SK-N-SH (cell line): ENCODE measurements around the gene CASP9. TPM values are rescaled to one million over a fixed set of nuclear protein-coding genes. Genes with fewer than 3 reads are reported as not detected.
"Not testable (repeated sequence)": the region's sequence is repeated elsewhere in the genome, so short reads cannot be mapped to it uniquely, and the experiment has no call there.

ENCODE experiments used
- CTCF ChIA-PET: fragments of 300-600, 350-600 bp; formaldehyde crosslinking; extraction: SDS; loops from one replicate; lab custom pipeline; 2021; lab: Yijun Ruan, JAX
- POLR2A ChIA-PET: fragments of 350-600 bp; sonication (Branson Sonifier 250); formaldehyde crosslinking; extraction: SDS; loops from one replicate; lab custom pipeline; 2020; ENCODE audit warnings: antibody characterized with exemption, inconsistent platforms; lab: Yijun Ruan, JAX
- DNase-seq: peaks from one replicate; pipeline ENCODE4 v3.0.0; 2012
- H2AFZ ChIP-seq: fragments of 200-600 bp; sonication (generic); 2 replicates; pipeline ENCODE4 v1.8.1; 2016; ENCODE audit warnings: antibody characterized with exemption, mild to moderate bottlenecking, low read depth
- H3F3A ChIP-seq: fragments of 200-600 bp; sonication (generic); replicated peaks from 2 replicates; pipeline ENCODE3; 2016; ENCODE audit warnings: antibody characterized with exemption, mild to moderate bottlenecking; ENCODE audit not compliant: insufficient read depth
- H3K27ac ChIP-seq, 2 experiments: fragments of 200-500 bp in 1 of 2; fragments of 200-600 bp in 1 of 2; sonication (Bioruptor generic) in 1 of 2; sonication (generic), shearing (Covaris generic) in 1 of 2; 2 replicates each; pipeline versions ENCODE4 v1.5.1 to v1.6.1; 2014 to 2016; ENCODE audit warnings: low read depth in 2 of 2, inconsistent platforms in 1 of 2, low read length in 1 of 2, mild to moderate bottlenecking in 1 of 2, mixed read lengths in 1 of 2
- H3K27me3 ChIP-seq: fragments of 200-600 bp; sonication (generic), shearing (Covaris generic); 2 replicates; pipeline ENCODE4 v1.6.1; 2016; ENCODE audit warnings: mixed run types; ENCODE audit not compliant: insufficient read depth
- H3K36me3 ChIP-seq, 2 experiments: fragments of 200-500 bp in 1 of 2; fragments of 200-600 bp in 1 of 2; sonication (Bioruptor generic) in 1 of 2; sonication (generic) in 1 of 2; replicated peaks in 1 of 2; 2 replicates each; pipeline versions ENCODE3 to v1.5.1; 2014 to 2016; ENCODE audit warnings: low read length in 1 of 2, mild to moderate bottlenecking in 1 of 2; ENCODE audit not compliant: insufficient read depth in 2 of 2, control insufficient read depth in 1 of 2
- H3K4me1 ChIP-seq, 2 experiments: fragments of 200-500 bp in 1 of 2; fragments of 200-600 bp in 1 of 2; sonication (Bioruptor generic) in 1 of 2; sonication (generic), shearing (Covaris generic) in 1 of 2; 2 replicates each; pipeline versions ENCODE4 v1.5.1 to v1.6.1; 2014 to 2016; ENCODE audit warnings: low read depth in 1 of 2, low read length in 1 of 2, mixed run types in 1 of 2; ENCODE audit not compliant: insufficient read depth in 2 of 2, control insufficient read depth in 1 of 2
- H3K4me2 ChIP-seq: fragments of 200-600 bp; sonication (generic), shearing (Covaris generic); 2 replicates; pipeline ENCODE4 v1.6.1; 2017; ENCODE audit warnings: mixed run types
- H3K4me3 ChIP-seq, 2 experiments: fragments of 200-500 bp in 1 of 2; fragments of 200-600 bp in 1 of 2; sonication (Bioruptor generic) in 1 of 2; sonication (generic), shearing (Covaris generic) in 1 of 2; 2 replicates each; pipeline versions ENCODE4 v1.5.1 to v1.8.1; 2014 to 2016; ENCODE audit warnings: low read depth in 2 of 2, inconsistent platforms in 1 of 2, low read length in 1 of 2, mild to moderate bottlenecking in 1 of 2, mixed read lengths in 1 of 2, moderate library complexity in 1 of 2
- H3K79me2 ChIP-seq: fragments of 200-600 bp; sonication (generic); 2 replicates; pipeline ENCODE4 v1.8.1; 2017; ENCODE audit warnings: mild to moderate bottlenecking; ENCODE audit not compliant: insufficient read depth
- H3K9ac ChIP-seq: fragments of 200-600 bp; sonication (generic); 2 replicates; pipeline ENCODE4 v1.6.1; 2017; ENCODE audit warnings: mixed run types
- H3K9me2 ChIP-seq: fragments of 200-600 bp; sonication (generic); 2 replicates; pipeline ENCODE4 v1.6.1; 2017; ENCODE audit warnings: mixed run types
- H3K9me3 ChIP-seq: fragments of 200-600 bp; sonication (generic); 2 replicates; pipeline ENCODE4 v1.6.1; 2017; ENCODE audit warnings: mixed run types, mild to moderate bottlenecking, moderate library complexity
- H4K20me1 ChIP-seq: fragments of 200-600 bp; sonication (generic); 2 replicates; pipeline ENCODE4 v1.6.1; 2017; ENCODE audit warnings: mild to moderate bottlenecking, mixed run types; ENCODE audit not compliant: insufficient read depth
- CHD2 ChIP-seq: fragments of 150-350 bp; IDR thresholded peaks from 2 replicates; pipeline ENCODE4 v1.6.1; 2018; ENCODE audit warnings: low read length; ENCODE audit not compliant: partially characterized antibody
- ELF1 ChIP-seq: IDR thresholded peaks from 2 replicates; pipeline ENCODE4 v1.4.0; 2012
- EP300 ChIP-seq, 2 experiments: IDR thresholded peaks; 2 replicates each; pipeline versions ENCODE4 v1.4.0 to v1.6.1; 2012; ENCODE audit warnings: borderline replicate concordance in 1 of 2, low read depth in 1 of 2, low read length in 1 of 2
- FOSL2 ChIP-seq: IDR thresholded peaks from 2 replicates; pipeline ENCODE4 v1.4.0; 2012; ENCODE audit warnings: low read depth, mild to moderate bottlenecking, moderate library complexity, borderline replicate concordance
- FOXJ3 ChIP-seq: sonication (generic); formaldehyde crosslinking; IDR thresholded peaks from 2 replicates; pipeline ENCODE4 v1.5.1; 2020; ENCODE audit warnings: mild to moderate bottlenecking, missing genetic modification reagents
- FOXM1 ChIP-seq: IDR thresholded peaks from 2 replicates; pipeline ENCODE4 v1.4.0; 2012; ENCODE audit warnings: low read depth, mild to moderate bottlenecking
- GABPA ChIP-seq: IDR thresholded peaks from 2 replicates; pipeline ENCODE4 v1.4.0; 2012; ENCODE audit warnings: low read depth, mild to moderate bottlenecking
- NRF1 ChIP-seq: IDR thresholded peaks from 2 replicates; pipeline ENCODE4 v1.6.1; 2012; ENCODE audit warnings: low read depth, mild to moderate bottlenecking, low read length
- POLR2AphosphoS5 ChIP-seq: IDR thresholded peaks from 2 replicates; pipeline ENCODE4 v1.6.1; 2012; ENCODE audit warnings: low read depth, low read length
- RAD21 ChIP-seq: IDR thresholded peaks from 2 replicates; pipeline ENCODE4 v1.6.1; 2012; ENCODE audit warnings: mild to moderate bottlenecking, low read length
- RFX5 ChIP-seq: IDR thresholded peaks from 2 replicates; pipeline ENCODE4 v1.6.1; 2012; ENCODE audit warnings: mild to moderate bottlenecking, improper control_type of control experiment, low read length
- SMC3 ChIP-seq: IDR thresholded peaks from 2 replicates; pipeline ENCODE4 v1.6.1; 2012; ENCODE audit warnings: low read depth, low read length, improper control_type of control experiment
- TCF12 ChIP-seq: IDR thresholded peaks from 2 replicates; pipeline ENCODE4 v1.4.0; 2012
- TEAD4 ChIP-seq: IDR thresholded peaks from 2 replicates; pipeline ENCODE4 v1.4.0; 2012; ENCODE audit warnings: mild to moderate bottlenecking, borderline replicate concordance; ENCODE audit not compliant: insufficient read depth
- YY1 ChIP-seq: IDR thresholded peaks from 2 replicates; pipeline ENCODE4 v1.4.0; 2012; ENCODE audit warnings: low read depth, mild to moderate bottlenecking
- WGBS: methylation state at CpG from one replicate; pipeline ENCODE4 v1.1.6; 2017; ENCODE audit warnings: low lambda C conversion rate; 5-methylcytosine and 5-hydroxymethylcytosine counted together
- polyA plus RNA-seq, 3 experiments: library from polyadenylated mRNA; depleted of rRNA; stranded (reverse); fragments of >200 nt; gene quantifications; 2 replicates each; pipeline ENCODE4 v1.2.3, GENCODE V29; 2012
- TF ChIP-seq, protein P1 (sequence below): IDR thresholded peaks from 2 replicates; pipeline ENCODE4 v1.4.0; 2012; ENCODE audit warnings: low read depth
- TF ChIP-seq, protein P2 (sequence below): IDR thresholded peaks from 2 replicates; pipeline ENCODE4 v1.4.0; 2012; ENCODE audit warnings: low read depth, borderline replicate concordance
- TF ChIP-seq, protein P3 (sequence below): IDR thresholded peaks from 2 replicates; pipeline ENCODE4 v1.4.0; 2012; ENCODE audit warnings: low read depth, borderline replicate concordance

Gene CASP9
- polyA plus RNA-seq, 1 of the 3 experiments (the other 2 are of a cell fraction) = 16.9 TPM

DNA sequence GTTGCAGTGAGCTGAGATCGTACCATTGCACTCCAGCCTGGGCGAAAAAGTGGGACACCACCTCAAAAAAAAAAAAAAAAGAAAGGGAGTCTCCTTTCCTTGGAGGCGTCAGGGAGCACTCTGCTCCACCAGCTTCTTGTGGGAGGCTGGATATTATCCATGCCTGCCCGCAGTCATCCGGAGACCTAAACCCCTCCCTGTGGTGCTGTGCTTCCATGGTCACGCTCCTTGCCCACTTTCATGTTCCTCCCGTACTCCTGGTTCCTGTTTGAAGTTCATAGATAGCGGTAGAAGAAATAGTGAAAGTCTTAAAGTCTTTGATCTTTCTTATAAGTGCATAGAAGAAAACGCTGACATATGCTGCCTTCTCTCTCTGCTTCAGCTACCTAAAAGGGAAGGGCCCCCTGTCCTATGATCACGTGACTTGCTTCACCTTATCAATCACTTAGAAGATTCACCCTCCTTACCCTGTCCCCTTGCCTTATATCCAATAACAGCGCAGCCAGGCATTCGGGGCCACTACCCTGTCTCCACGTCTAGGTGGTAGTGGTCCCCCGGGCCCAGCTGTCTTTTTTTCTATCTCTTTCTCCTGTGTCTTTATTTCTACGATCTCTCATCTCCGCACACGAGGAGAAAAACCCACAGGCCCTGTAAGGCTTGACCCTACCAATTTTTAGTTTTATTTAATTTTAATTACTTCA is 2.7 kb downstream of the CASP9 start:
- H3K9me3 ChIP-seq, H3K27me3 ChIP-seq, DNase-seq, H3K4me3 ChIP-seq, H3K27ac ChIP-seq, H4K20me1 ChIP-seq, H2AFZ ChIP-seq, H3K4me2 ChIP-seq, H3K36me3 ChIP-seq, CTCF ChIA-PET, POLR2A ChIA-PET, H3K9ac ChIP-seq, H3K9me2 ChIP-seq: not testable (repeated sequence)
- Histone ChIP-seq H3F3A (peaks cover 16% of the 10 kb centered on the region), H3K4me1 (peaks cover 0 to 18% of the 10 kb centered on the region in 2 experiments; a peak in 2 of 4 replicates), H3K79me2 (peaks cover 14% of the 10 kb centered on the region)
- 94% methylated on average over 17 of the region's 17 CpGs for WGBS

DNA sequence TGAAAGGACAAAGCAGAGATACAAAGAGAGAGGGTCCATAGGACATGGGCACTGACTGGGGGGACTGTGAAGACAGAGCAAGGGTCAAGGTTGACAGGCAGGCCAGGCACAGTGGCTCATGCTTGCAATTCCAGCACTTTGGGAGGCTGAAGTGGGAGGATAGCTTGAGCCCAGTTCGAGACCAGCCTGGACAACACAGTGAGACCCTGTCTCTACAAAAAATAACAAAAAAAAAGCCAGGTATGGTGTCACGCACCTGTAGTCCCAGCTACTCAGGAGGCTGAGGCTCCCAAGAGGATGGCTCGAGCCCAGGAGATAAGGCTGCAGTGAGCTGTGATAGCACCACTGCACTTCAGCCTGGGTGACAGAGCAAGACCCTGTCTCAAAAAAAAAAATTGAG is 4.4 kb downstream of the CASP9 start:
- Histone ChIP-seq H3K9me2 (no peaks in the 10 kb centered on the region), H3K79me2 (peaks cover 14% of the 10 kb centered on the region), H3K27ac (no peak overlapping the region), H4K20me1 (no peaks in the 10 kb centered on the region), H3F3A (peaks cover 5% of the 10 kb centered on the region), H3K9me3 (no peaks in the 10 kb centered on the region), H3K4me1 (peaks cover 0 to 11% of the 10 kb centered on the region in 2 experiments; a peak in 1 of 4 replicates), H2AFZ (no peak overlapping the region), H3K9ac (no peak overlapping the region), H3K4me2 (no peak overlapping the region), H3K4me3 (no peak overlapping the region), H3K36me3 (no peaks in the 10 kb centered on the region), H3K27me3 (no peaks in the 10 kb centered on the region)
- POLR2A ChIA-PET = no interaction called here
- 93% methylated on average over 3 of the region's 3 CpGs for whole genome bisulfite sequencing
- DNase-seq = no peak
- CTCF ChIA-PET = no interaction called here
- TF ChIP-seq RFX5 (no peak), ELF1 (no peak), GABPA (no peak), RAD21 (no peak)

DNA sequence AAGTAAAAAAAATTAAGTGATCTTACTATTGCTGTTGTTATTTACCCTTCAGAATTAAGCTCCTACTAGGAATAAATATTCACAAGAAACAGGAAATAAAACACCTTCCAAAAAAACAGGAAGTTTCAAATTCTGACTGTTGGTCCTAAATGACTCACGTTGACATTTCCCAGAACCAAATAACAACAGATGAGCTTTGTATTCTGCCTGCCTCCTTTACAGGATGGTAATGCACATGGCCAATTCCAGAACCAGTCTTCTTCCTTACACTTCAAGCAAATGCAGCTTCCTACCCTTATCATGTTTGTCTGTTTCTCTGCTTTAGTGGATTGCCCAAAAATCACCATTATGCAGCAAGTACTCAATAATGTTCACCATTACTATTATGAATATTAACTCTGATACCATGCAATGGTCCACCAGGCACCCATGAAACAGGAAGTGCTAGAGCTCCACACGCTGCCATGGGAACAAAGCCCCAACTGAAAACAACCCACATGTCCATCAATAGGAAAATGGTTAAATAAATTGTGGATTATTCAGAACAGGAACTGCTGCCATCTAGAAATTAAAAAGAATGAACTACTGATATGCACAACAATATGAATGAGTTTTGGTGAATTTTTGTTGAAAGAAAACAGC is 8.9 kb downstream of the CASP9 start:
- 82% methylated on average over 2 of the region's 2 CpGs for WGBS
- ChIA-PET POLR2A (no interaction called here), CTCF (interaction anchor here (0.9 to 2.5 kb wide), 3 partner anchors 13 to 277 kb away, joined by 3 to 10 read pairs (median 7); no protein-coding TSS in a partner anchor)
- H3F3A ChIP-seq = no peaks in the 10 kb centered on the region
- H4K20me1 ChIP-seq = no peaks in the 10 kb centered on the region
- H3K9me3 ChIP-seq = no peaks in the 10 kb centered on the region
- no peak for TF ChIP-seq RFX5
- TF ChIP-seq EP300 (IDR thresholded peaks at IDR 0.05; ENCODE audit: borderline replicate concordance in 1 of 2, low read depth in 1 of 2, low read length in 1 of 2) = no peak
- TF ChIP-seq SMC3 = no peak
- TF ChIP-seq TCF12 = no peak
- TF ChIP-seq FOSL2 = no peak
- TF ChIP-seq FOXJ3 (CRISPR knock-in tag) = no peak
- no peak for TF ChIP-seq NRF1
- TF ChIP-seq, protein P1, sequence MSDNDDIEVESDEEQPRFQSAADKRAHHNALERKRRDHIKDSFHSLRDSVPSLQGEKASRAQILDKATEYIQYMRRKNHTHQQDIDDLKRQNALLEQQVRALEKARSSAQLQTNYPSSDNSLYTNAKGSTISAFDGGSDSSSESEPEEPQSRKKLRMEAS = no peak
- TF ChIP-seq, protein P2, sequence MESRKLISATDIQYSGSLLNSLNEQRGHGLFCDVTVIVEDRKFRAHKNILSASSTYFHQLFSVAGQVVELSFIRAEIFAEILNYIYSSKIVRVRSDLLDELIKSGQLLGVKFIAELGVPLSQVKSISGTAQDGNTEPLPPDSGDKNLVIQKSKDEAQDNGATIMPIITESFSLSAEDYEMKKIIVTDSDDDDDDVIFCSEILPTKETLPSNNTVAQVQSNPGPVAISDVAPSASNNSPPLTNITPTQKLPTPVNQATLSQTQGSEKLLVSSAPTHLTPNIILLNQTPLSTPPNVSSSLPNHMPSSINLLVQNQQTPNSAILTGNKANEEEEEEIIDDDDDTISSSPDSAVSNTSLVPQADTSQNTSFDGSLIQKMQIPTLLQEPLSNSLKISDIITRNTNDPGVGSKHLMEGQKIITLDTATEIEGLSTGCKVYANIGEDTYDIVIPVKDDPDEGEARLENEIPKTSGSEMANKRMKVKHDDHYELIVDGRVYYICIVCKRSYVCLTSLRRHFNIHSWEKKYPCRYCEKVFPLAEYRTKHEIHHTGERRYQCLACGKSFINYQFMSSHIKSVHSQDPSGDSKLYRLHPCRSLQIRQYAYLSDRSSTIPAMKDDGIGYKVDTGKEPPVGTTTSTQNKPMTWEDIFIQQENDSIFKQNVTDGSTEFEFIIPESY = no peak
- TF ChIP-seq, protein P3, sequence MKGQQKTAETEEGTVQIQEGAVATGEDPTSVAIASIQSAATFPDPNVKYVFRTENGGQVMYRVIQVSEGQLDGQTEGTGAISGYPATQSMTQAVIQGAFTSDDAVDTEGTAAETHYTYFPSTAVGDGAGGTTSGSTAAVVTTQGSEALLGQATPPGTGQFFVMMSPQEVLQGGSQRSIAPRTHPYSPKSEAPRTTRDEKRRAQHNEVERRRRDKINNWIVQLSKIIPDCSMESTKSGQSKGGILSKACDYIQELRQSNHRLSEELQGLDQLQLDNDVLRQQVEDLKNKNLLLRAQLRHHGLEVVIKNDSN = no peak
- TF ChIP-seq TEAD4 = no peak
- no peak for TF ChIP-seq POLR2AphosphoS5
- TF ChIP-seq YY1 = no peak
- no peak for TF ChIP-seq FOXM1
- TF ChIP-seq CHD2 = no peak
- H3K36me3 ChIP-seq = peaks cover 0 to 2% of the 10 kb centered on the region in 2 experiments
- DNase-seq = no peak
- no peak overlapping the region for H2AFZ ChIP-seq
- H3K4me1 ChIP-seq = peaks cover 0 to 3% of the 10 kb centered on the region in 2 experiments; a peak in 1 of 4 replicates
- no peak overlapping the region for H3K4me2 ChIP-seq
- no peak overlapping the region for H3K4me3 ChIP-seq
- H3K79me2 ChIP-seq = no peaks in the 10 kb centered on the region; the same call in 1 of the 2 replicates
- no peak overlapping the region for H3K9ac ChIP-seq
- H3K9me2 ChIP-seq = no peaks in the 10 kb centered on the region
- no peaks in the 10 kb centered on the region for H3K27me3 ChIP-seq
- no peak overlapping the region for H3K27ac ChIP-seq
